PC-9 (cell line): ENCODE data around the gene RAB29.

Experiments
- CTCF ChIP-seq: fragments of 200-600 bp; sonication (generic); conservative IDR thresholded peaks from 2 replicates; pipeline ENCODE4 v1.6.1; 2017; ENCODE audit warnings: mixed run types, antibody characterized with exemption, mild to moderate bottlenecking, moderate library complexity
- EZH2 ChIP-seq: fragments of 200-600 bp; sonication (generic); IDR thresholded peaks from 2 replicates; pipeline ENCODE4 v1.8.0; 2017; ENCODE audit warnings: antibody characterized with exemption, low read depth

GRCh38 chr1:205766570-205766969 is 8.7 kb downstream of the RAB29 start:
- no peak for TF ChIP-seq CTCF
- TF ChIP-seq EZH2 = no peak
